Suprapubic skin (tissue), 3 donors: ENCODE results near the gene KCND3.

Experiments
- CTCF ChIP-seq, 2 donors: fragments of 200-600 bp in 1 of 2; fragments of 450-650 bp in 1 of 2; sonication (generic) in 1 of 2; IDR thresholded peaks; one replicate each; pipeline ENCODE4 v1.5.1; 2016 to 2019; ENCODE audit warnings: antibody characterized with exemption in 2 of 2, mild to moderate bottlenecking in 1 of 2, moderate library complexity in 1 of 2
- POLR2A ChIP-seq, 2 donors: fragments of 450-650 bp; IDR thresholded peaks; one replicate each; pipeline ENCODE4 v1.6.1; 2017; ENCODE audit warnings: antibody characterized with exemption in 2 of 2, mild to moderate bottlenecking in 2 of 2, moderate library complexity in 2 of 2

DNA sequence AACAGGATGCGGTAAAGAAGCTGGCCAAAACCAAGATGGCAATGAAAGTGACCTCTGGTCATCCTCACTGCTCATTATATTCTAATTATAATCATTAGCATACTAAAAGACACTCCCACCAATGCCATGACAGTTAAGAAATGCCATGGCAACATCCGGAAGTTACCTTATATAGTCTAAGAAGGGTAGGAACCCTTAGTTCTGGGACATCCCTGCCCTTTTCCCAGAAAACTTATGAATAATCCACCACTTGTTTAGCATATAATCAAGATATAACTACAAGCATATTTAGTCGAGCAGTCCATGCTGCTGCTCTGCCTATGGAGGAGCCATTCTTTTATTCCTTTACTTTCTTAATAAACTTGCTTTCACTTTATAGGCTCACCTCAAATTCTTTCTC, 154.0 kb downstream of the KCND3 start:
- TF ChIP-seq CTCF (IDR thresholded peaks at IDR 0.05): no peak
- no peak for TF ChIP-seq POLR2A (IDR thresholded peaks at IDR 0.05)
